Ureter (tissue), 1 donor: Measurements from ENCODE around the gene RPS14. TPM values are rescaled to one million over a fixed set of nuclear protein-coding genes. Genes with fewer than 3 reads are reported as not detected.

Experiments
- DNase-seq: peaks from one replicate; pipeline ENCODE4 v3.0.0-alpha.2; 2020; ENCODE audit warnings: low spot score
- total RNA-seq: library from RNA; stranded (reverse); gene quantifications from one replicate; pipeline ENCODE4 v1.2.4, GENCODE V29; 2023
- donor health status: DM: yes; HTN: yes; CAD: no.

RPS14 gene
- total RNA-seq, 1 donor from 2014 or later = 2,344 TPM

- no peak for DNase-seq
Measured at GRCh38 chr5:150400316-150401075, 49.0 kb downstream of the RPS14 start.

GRCh38 chr5:150399524-150400211, 49.9 kb downstream of the RPS14 start:
- DNase-seq = no peak

GRCh38 chr5:150398722-150399523, 50.6 kb downstream of the RPS14 start:
- no peak for DNase-seq

GRCh38 chr5:150397782-150398721, 51.5 kb downstream of the RPS14 start:
- DNase-seq = no peak

GRCh38 chr5:150397146-150397781, 52.3 kb downstream of the RPS14 start:
- no peak for DNase-seq

- no peak for DNase-seq
Measured at GRCh38 chr5:150396267-150396666, 53.3 kb downstream of the RPS14 start.

GRCh38 chr5:150395688-150395975, 53.9 kb downstream of the RPS14 start:
- no peak for DNase-seq

- DNase-seq = no peak
Measured at GRCh38 chr5:150394912-150395687, 54.4 kb downstream of the RPS14 start.

GRCh38 chr5:150394131-150394530, 55.4 kb downstream of the RPS14 start:
- DNase-seq = no peak

GRCh38 chr5:150393096-150393645, 56.4 kb downstream of the RPS14 start:
- no peak for DNase-seq

- no peak for DNase-seq
Measured at GRCh38 chr5:150392680-150393079, 56.9 kb downstream of the RPS14 start.

Other genes with a start within 250 kb of the RPS14 start
- gene CAMK2A, start 160.0 kb downstream of the RPS14 start, total RNA-seq = 1.4 TPM
- 0.65 TPM for gene ARSI, start 146.8 kb downstream of the RPS14 start, total RNA-seq
- gene TCOF1, start 92.0 kb downstream of the RPS14 start, total RNA-seq = 39.3 TPM
- 1,068 TPM for gene CD74, start 36.8 kb downstream of the RPS14 start, total RNA-seq
- 54.3 TPM for gene NDST1, start 58.4 kb upstream of the RPS14 start, total RNA-seq
- gene SYNPO, start 190.9 kb upstream of the RPS14 start, total RNA-seq = 73.9 TPM
- gene MYOZ3, start 211.5 kb upstream of the RPS14 start, total RNA-seq = 2.6 TPM